Colonic mucosa (tissue), 4 donors: ENCODE results near the gene DPP10. TPM values are rescaled to one million over a fixed set of nuclear protein-coding genes. Genes with fewer than 3 reads are reported as not detected.

Source experiments
- DNase-seq: peaks from one replicate; pipeline ENCODE4 v3.0.0-alpha.2; 2020
- H3K27ac ChIP-seq: fragments of 200-600 bp; one replicate; pipeline ENCODE4 v1.8.0; 2021
- H3K27me3 ChIP-seq: fragments of 200-600 bp; one replicate; pipeline ENCODE4 v1.8.0; 2021
- H3K36me3 ChIP-seq: fragments of 200-600 bp; one replicate; pipeline ENCODE4 v1.8.0; 2021
- H3K4me1 ChIP-seq: fragments of 200-600 bp; one replicate; pipeline ENCODE4 v1.8.0; 2021; ENCODE audit warnings: mild to moderate bottlenecking
- H3K4me3 ChIP-seq: fragments of 200-600 bp; one replicate; pipeline ENCODE4 v1.8.0; 2021
- H3K9ac ChIP-seq, 2 donors: one replicate each; pipeline ENCODE4 v1.7.0; 2013; ENCODE audit warnings: control low read depth in 2 of 2, low read depth in 2 of 2, low read length in 2 of 2
- H3K9me3 ChIP-seq: fragments of 200-600 bp; one replicate; pipeline ENCODE4 v1.8.0; 2021
- CTCF ChIP-seq: fragments of 200-600 bp; IDR thresholded peaks from one replicate; pipeline ENCODE4 v1.8.0; 2022; ENCODE audit warnings: antibody characterized with exemption, mild to moderate bottlenecking
- intact Hi-C: fragments of 100-400 bp; cut with DNase I; formaldehyde crosslinking; loops from one replicate; pipeline ENCODE4 v1.14.1; 2022
- total RNA-seq, 2 donors: library from RNA; stranded (reverse); fragmentation: NEBNext Ultra II Directional in 1 of 2; extraction: Animal tissue kit (Norgen Biotek cat#: 25700) in 1 of 2; gene quantifications; one replicate each; pipeline ENCODE4 v1.2.1, GENCODE V29; 2021
- donor health status: healthy.
- donor health status: DM: no; HTN: no; CAD: no.
- donor health status: DM: no; HTN: no; CAD: no.

DPP10 gene
- total RNA-seq, 2 donors from 2014 or later = 6.0 to 8.1 TPM

GRCh38 chr2:114810092-114810491 is 367.7 kb downstream of the DPP10 start:
- no peak overlapping the region for H3K9ac ChIP-seq
- intact Hi-C loops = no loop called here

GRCh38 chr2:114812261-114812660 is 369.8 kb downstream of the DPP10 start:
- no peaks in the 10 kb centered on the region for H3K27me3 ChIP-seq
- TF ChIP-seq CTCF = no peak
- intact Hi-C loops = no loop called here
- H3K4me1 ChIP-seq = no peaks in the 10 kb centered on the region
- no peak overlapping the region for H3K9ac ChIP-seq
- no peak for DNase-seq
- H3K9me3 ChIP-seq = no peaks in the 10 kb centered on the region
- H3K4me3 ChIP-seq = no peak overlapping the region
- H3K36me3 ChIP-seq = no peaks in the 10 kb centered on the region
- no peak overlapping the region for H3K27ac ChIP-seq

More at GRCh38 chr2:114810092-114810491, 367.7 kb downstream of the DPP10 start:
- DNase-seq = no peak
- H3K27me3 ChIP-seq = no peaks in the 10 kb centered on the region
- H3K9me3 ChIP-seq = no peaks in the 10 kb centered on the region
- H3K27ac ChIP-seq = no peak overlapping the region
- TF ChIP-seq CTCF = no peak
- H3K36me3 ChIP-seq = no peaks in the 10 kb centered on the region
- H3K4me1 ChIP-seq = no peaks in the 10 kb centered on the region
- no peak overlapping the region for H3K4me3 ChIP-seq

- TF ChIP-seq CTCF = no peak
- Histone ChIP-seq H3K36me3 (no peaks in the 10 kb centered on the region), H3K9ac (no peak overlapping the region), H3K27me3 (no peaks in the 10 kb centered on the region), H3K4me1 (no peaks in the 10 kb centered on the region), H3K27ac (no peak overlapping the region), H3K9me3 (no peaks in the 10 kb centered on the region), H3K4me3 (no peak overlapping the region)
- no peak for DNase-seq
- intact Hi-C loops = no loop called here
Measured at GRCh38 chr2:114814355-114814754, 371.9 kb downstream of the DPP10 start.

GRCh38 chr2:114821055-114821454 is 378.6 kb downstream of the DPP10 start:
- H3K27me3 ChIP-seq = no peaks in the 10 kb centered on the region
- no peak for DNase-seq
- H3K9ac ChIP-seq = no peak overlapping the region
- intact Hi-C loops = no loop called here
- H3K4me1 ChIP-seq = no peaks in the 10 kb centered on the region
- H3K4me3 ChIP-seq = no peak overlapping the region
- TF ChIP-seq CTCF = no peak
- H3K27ac ChIP-seq = no peak overlapping the region
- H3K9me3 ChIP-seq = no peaks in the 10 kb centered on the region
- H3K36me3 ChIP-seq = no peaks in the 10 kb centered on the region

GRCh38 chr2:114843963-114844362 is 401.5 kb downstream of the DPP10 start:
- no peaks in the 10 kb centered on the region for H3K9me3 ChIP-seq
- TF ChIP-seq CTCF = no peak
- DNase-seq = no peak
- H3K4me1 ChIP-seq = no peaks in the 10 kb centered on the region
- no peak overlapping the region for H3K27ac ChIP-seq
- no peak overlapping the region for H3K9ac ChIP-seq
- intact Hi-C loops = no loop called here
- no peaks in the 10 kb centered on the region for H3K36me3 ChIP-seq
- H3K4me3 ChIP-seq = no peak overlapping the region
- H3K27me3 ChIP-seq = no peaks in the 10 kb centered on the region

- DNase-seq = no peak
- Histone ChIP-seq H3K4me1 (no peaks in the 10 kb centered on the region), H3K9ac (no peak overlapping the region), H3K27me3 (no peaks in the 10 kb centered on the region), H3K27ac (no peak overlapping the region), H3K36me3 (no peaks in the 10 kb centered on the region), H3K4me3 (no peak overlapping the region), H3K9me3 (no peaks in the 10 kb centered on the region)
- TF ChIP-seq CTCF = no peak
- intact Hi-C loops = no loop called here
Measured at GRCh38 chr2:114857196-114857595, 414.8 kb downstream of the DPP10 start.
